ENCODE results near the gene OR13J1. TPM values are rescaled to one million over a fixed set of nuclear protein-coding genes. Genes with fewer than 3 reads are reported as not detected.
"Not testable (repeated sequence)": the region's sequence is repeated elsewhere in the genome, so short reads cannot be mapped to it uniquely, and the experiment has no call there.

The OR13J1 gene
- total RNA-seq, 1 experiment from 2014 or later, result not detected

GRCh38 chr9:35917261-35917660, 47.1 kb upstream of the OR13J1 start:
- BruUV-seq (replicated peaks), result no TSS peak
- Histone ChIP-seq H3K27me3 (replicated peaks; ENCODE audit: insufficient read depth, low read depth, low read length, poor library complexity) (no peaks in the 10 kb centered on the region), H3K27ac (ENCODE audit: low read depth, low read length, poor library complexity, severe bottlenecking) (no peak overlapping the region), H3K4me1 (ENCODE audit: insufficient read depth, low read length, poor library complexity, severe bottlenecking) (peaks cover 4% of the 10 kb centered on the region), H3K36me3 (ENCODE audit: insufficient read depth, low read length, poor library complexity, severe bottlenecking) (no peaks in the 10 kb centered on the region), H3K4me3 (ENCODE audit: low read depth, low read length, poor library complexity, severe bottlenecking) (no peak overlapping the region), H3K9me3 (ENCODE audit: low read depth, low read length, poor library complexity, severe bottlenecking) (no peaks in the 10 kb centered on the region)
- no peak for DNase-seq (ENCODE audit: low spot score)
- intact Hi-C loops (cut with micrococcal nuclease; ENCODE audit: unreplicated experiment), result no loop called here
- CTCF ChIA-PET, result no interaction called here
- POLR2A ChIA-PET (ENCODE audit: low non-redundant PET), result no interaction called here
- TF ChIP-seq CTCF (conservative IDR thresholded peaks at IDR 0.05; ENCODE audit: low read depth, low read length), result no peak
- TF ChIP-seq EZH2 (IDR thresholded peaks at IDR 0.05; ENCODE audit: borderline replicate concordance, low read depth, low read length, poor library complexity, severe bottlenecking), result no peak

DNA sequence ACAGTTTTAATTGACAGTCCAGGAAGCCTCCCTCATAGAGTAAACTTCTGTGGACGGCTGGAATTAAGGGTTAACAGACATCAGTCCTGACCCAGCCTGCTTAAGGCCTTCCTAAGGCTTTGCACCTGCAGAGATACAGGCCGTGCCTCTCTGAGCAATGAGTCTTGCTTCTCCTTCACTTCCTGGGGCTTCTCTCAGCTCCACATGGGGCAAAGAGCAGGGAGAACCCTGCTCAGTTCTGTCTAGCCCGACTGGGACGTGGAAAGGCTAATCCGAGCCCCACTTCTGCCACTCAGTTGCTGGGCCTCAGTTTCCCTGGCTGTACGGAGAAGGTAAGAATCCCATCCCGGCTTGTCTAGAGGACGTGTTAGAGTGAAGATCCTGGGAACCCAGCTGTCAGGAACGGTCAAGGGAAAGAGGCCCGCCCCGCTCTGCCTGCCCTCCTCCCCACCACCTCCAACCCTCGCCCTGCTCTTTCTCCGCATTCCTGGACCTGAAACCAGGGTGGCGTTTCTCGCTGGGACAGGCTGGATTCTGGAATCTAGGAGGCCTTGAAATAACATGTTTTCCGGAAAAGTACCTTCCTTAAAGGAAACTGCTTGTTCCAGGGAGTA, 45.6 kb upstream of the OR13J1 start:
- BruUV-seq (replicated peaks), result no TSS peak
- H3K9me3 ChIP-seq (ENCODE audit: low read depth, low read length, poor library complexity, severe bottlenecking), result no peaks in the 10 kb centered on the region
- DNase-seq (ENCODE audit: low spot score), result no peak
- peaks cover 7% of the 10 kb centered on the region for H3K4me1 ChIP-seq (ENCODE audit: insufficient read depth, low read length, poor library complexity, severe bottlenecking)
- no peak overlapping the region for H3K27ac ChIP-seq (ENCODE audit: low read depth, low read length, poor library complexity, severe bottlenecking)
- no peaks in the 10 kb centered on the region for H3K36me3 ChIP-seq (ENCODE audit: insufficient read depth, low read length, poor library complexity, severe bottlenecking)
- CTCF ChIA-PET, result no interaction called here
- POLR2A ChIA-PET (ENCODE audit: low non-redundant PET), result no interaction called here
- intact Hi-C loops (cut with micrococcal nuclease; ENCODE audit: unreplicated experiment), result no loop called here
- TF ChIP-seq CTCF (conservative IDR thresholded peaks at IDR 0.05; ENCODE audit: low read depth, low read length) (no peak), EZH2 (IDR thresholded peaks at IDR 0.05; ENCODE audit: borderline replicate concordance, low read depth, low read length, poor library complexity, severe bottlenecking) (no peak)
- no peaks in the 10 kb centered on the region for H3K27me3 ChIP-seq (replicated peaks; ENCODE audit: insufficient read depth, low read depth, low read length, poor library complexity)
- H3K4me3 ChIP-seq (ENCODE audit: low read depth, low read length, poor library complexity, severe bottlenecking), result no peak overlapping the region

DNA sequence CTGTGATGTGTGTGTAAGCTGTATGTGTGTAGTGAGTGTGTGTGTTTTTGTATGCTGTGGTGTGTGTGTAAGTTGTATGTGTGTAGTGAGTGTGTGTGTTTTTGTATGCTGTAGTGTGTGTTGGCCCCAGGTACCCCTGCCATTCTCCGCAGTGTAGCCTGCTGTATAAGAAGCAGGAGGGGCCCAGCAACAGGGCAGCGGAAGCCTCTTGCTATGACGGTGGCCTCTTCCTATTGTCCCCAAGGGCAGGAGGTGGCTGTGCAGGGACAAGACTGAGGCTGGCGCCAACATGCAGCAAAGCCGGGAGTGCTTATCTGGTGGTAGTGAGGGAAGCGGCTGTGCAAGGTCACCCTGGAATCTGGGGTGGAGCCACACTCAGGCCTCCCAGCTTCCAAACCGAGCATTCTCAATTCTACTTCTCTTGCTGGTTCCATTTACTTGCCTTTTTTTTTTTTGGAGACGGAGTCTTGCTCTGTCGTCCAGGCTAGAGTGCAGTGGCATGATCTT, 44.2 kb upstream of the OR13J1 start:
- POLR2A ChIA-PET (ENCODE audit: low non-redundant PET), result interaction anchor here (0.6 kb wide), 1 partner anchor 18 kb away, joined by 3 read pairs; no protein-coding TSS in a partner anchor
- H3K4me3 ChIP-seq (ENCODE audit: low read depth, low read length, poor library complexity, severe bottlenecking), result no peak overlapping the region
- H3K27me3 ChIP-seq (replicated peaks; ENCODE audit: insufficient read depth, low read depth, low read length, poor library complexity), result no peaks in the 10 kb centered on the region
- no peaks in the 10 kb centered on the region for H3K36me3 ChIP-seq (ENCODE audit: insufficient read depth, low read length, poor library complexity, severe bottlenecking)
- no peak overlapping the region for H3K27ac ChIP-seq (ENCODE audit: low read depth, low read length, poor library complexity, severe bottlenecking)
- CTCF ChIA-PET, result no interaction called here
- intact Hi-C loops (cut with micrococcal nuclease; ENCODE audit: unreplicated experiment), result no loop called here
- H3K4me1 ChIP-seq (ENCODE audit: insufficient read depth, low read length, poor library complexity, severe bottlenecking), result peaks cover 4% of the 10 kb centered on the region
- peak; percentile 26 for DNase-seq (ENCODE audit: low spot score)
- no peaks in the 10 kb centered on the region for H3K9me3 ChIP-seq (ENCODE audit: low read depth, low read length, poor library complexity, severe bottlenecking)
- TF ChIP-seq CTCF (conservative IDR thresholded peaks at IDR 0.05; ENCODE audit: low read depth, low read length) (no peak), EZH2 (IDR thresholded peaks at IDR 0.05; ENCODE audit: borderline replicate concordance, low read depth, low read length, poor library complexity, severe bottlenecking) (no peak)
- BruUV-seq (replicated peaks), result no TSS peak

DNA sequence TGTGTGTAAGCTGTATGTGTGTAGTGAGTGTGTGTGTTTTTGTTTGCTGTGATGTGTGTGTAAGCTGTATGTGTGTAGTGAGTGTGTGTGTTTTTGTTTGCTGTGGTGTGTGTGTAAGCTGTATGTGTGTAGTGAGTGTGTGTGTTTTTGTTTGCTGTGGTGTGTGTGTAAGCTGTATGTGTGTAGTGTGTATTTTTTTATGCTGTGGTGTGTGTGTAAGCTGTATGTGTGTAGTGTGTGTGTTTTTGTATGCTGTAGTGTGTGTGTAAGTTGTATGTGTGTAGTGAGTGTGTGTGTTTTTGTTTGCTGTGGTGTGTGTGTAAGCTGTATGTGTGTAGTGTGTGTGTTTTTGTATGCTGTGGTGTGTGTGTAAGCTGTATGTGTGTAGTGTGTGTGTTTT, 43.2 kb upstream of the OR13J1 start:
- CTCF ChIA-PET; H3K9me3 ChIP-seq (ENCODE audit: low read depth, low read length, poor library complexity, severe bottlenecking); BruUV-seq (replicated peaks); intact Hi-C loops (cut with micrococcal nuclease; ENCODE audit: unreplicated experiment); H3K4me3 ChIP-seq (ENCODE audit: low read depth, low read length, poor library complexity, severe bottlenecking); DNase-seq (ENCODE audit: low spot score); H3K27me3 ChIP-seq (replicated peaks; ENCODE audit: insufficient read depth, low read depth, low read length, poor library complexity); POLR2A ChIA-PET (ENCODE audit: low non-redundant PET); H3K27ac ChIP-seq (ENCODE audit: low read depth, low read length, poor library complexity, severe bottlenecking); H3K36me3 ChIP-seq (ENCODE audit: insufficient read depth, low read length, poor library complexity, severe bottlenecking): not testable (repeated sequence)
- H3K4me1 ChIP-seq (ENCODE audit: insufficient read depth, low read length, poor library complexity, severe bottlenecking), result peaks cover 12% of the 10 kb centered on the region

Measured in A673 (cell line).